Cardiac muscle cell (in vitro differentiated cells and primary cell): ENCODE measurements around the gene XXYLT1. TPM values are rescaled to one million over a fixed set of nuclear protein-coding genes. Genes with fewer than 3 reads are reported as not detected.
A peak's percentile ranks its signal among the peaks of the same experiment; 100 is the strongest.

Experiments
- DNase-seq, 2 donors: peaks; one replicate each; pipeline versions ENCODE4 v3.0.0 to v3.0.0-alpha.2; 2010 to 2017; ENCODE audit warnings: low read depth in 1 of 2, low spot score in 1 of 2
- H3K27ac ChIP-seq: fragments of 200-600 bp; sonication (generic); 2 replicates; pipeline ENCODE4 v1.5.1; 2016
- H3K27me3 ChIP-seq: fragments of 200-600 bp; sonication (generic); 2 replicates; pipeline ENCODE4 v1.6.0; 2016; ENCODE audit warnings: control low read depth
- H3K36me3 ChIP-seq: fragments of 200-600 bp; sonication (generic); 2 replicates; pipeline ENCODE4 v1.5.1; 2016; ENCODE audit warnings: control low read depth
- H3K4me1 ChIP-seq: fragments of 200-600 bp; sonication (generic); 2 replicates; pipeline ENCODE4 v1.8.1; 2017; ENCODE audit warnings: low read depth, mild to moderate bottlenecking, mixed run types
- H3K4me3 ChIP-seq: fragments of 200-600 bp; sonication (generic); 2 replicates; pipeline ENCODE4 v1.5.1; 2016; ENCODE audit warnings: mild to moderate bottlenecking
- H3K9me3 ChIP-seq: fragments of 200-600 bp; sonication (generic); 2 replicates; pipeline ENCODE4 v1.5.1; 2017; ENCODE audit warnings: low read depth, mild to moderate bottlenecking, control low read depth
- CTCF ChIP-seq: IDR thresholded peaks from 2 replicates; pipeline ENCODE4 v1.5.1; 2012; ENCODE audit warnings: low read depth, mild to moderate bottlenecking, low read length
- polyA plus RNA-seq: library from polyadenylated mRNA; unstranded; fragments of >200 nt; fragmentation: Nextera tagmentation; extraction: Ambion mirVana; gene quantifications from 2 replicates; pipeline ENCODE4 v1.2.1, GENCODE V29; 2016
- total RNA-seq: library from RNA; depleted of rRNA; stranded (reverse); fragments of >200 nt; gene quantifications from 2 replicates; pipeline ENCODE4 v1.2.3, GENCODE V29; 2016

Gene XXYLT1
- total RNA-seq (59.1 and 62.2 TPM in 2 replicates), polyA plus RNA-seq (52.5 and 62.3 TPM in 2 replicates)

DNA sequence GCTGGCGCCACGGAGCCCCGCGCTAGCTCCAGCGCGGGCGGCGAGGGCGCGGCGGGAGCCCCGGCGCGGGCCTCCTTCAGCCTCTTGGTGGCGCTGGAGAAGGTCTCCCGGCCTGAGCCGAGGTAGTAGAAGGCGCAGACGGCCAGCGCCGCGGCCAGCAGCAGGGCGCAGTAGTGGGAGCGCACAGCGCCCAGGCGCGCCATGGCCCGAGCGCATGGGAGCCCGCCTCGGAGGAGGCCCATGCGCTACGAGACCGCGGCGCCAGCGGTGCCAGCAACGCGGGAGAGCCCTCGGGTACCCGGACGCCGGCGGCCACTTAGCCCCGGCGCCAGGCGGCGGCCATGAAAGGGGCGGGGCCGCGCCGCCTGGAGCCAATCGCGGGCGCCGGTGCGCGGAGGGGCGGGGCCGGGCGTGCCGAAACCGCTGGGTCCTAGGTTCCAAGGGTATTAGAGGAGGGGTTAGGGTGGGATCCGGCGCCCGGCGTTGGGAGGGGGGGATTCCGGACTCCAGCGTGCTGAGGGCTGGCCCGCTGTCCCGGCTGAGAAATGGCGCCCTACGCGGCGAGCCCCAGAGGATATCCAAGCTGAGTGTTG lies at the start of gene XXYLT1:
XXYLT1 (minus strand) TSS at position 343 of the 593 bp plus-strand sequence; CDS start at position 242, 101 bp downstream.
- Histone ChIP-seq H3K36me3 (no peaks in the 10 kb centered on the region), H3K27me3 (no peaks in the 10 kb centered on the region), H3K9me3 (no peaks in the 10 kb centered on the region), H3K4me1 (peaks cover 20% of the 10 kb centered on the region), H3K27ac (peak within 1 kb of the TSS; percentile 87), H3K4me3 (peak within 1 kb of the TSS; percentile 68)
- peak; percentile 30 for TF ChIP-seq CTCF
- DNase-seq: peak; percentile 93 to 96

DNA sequence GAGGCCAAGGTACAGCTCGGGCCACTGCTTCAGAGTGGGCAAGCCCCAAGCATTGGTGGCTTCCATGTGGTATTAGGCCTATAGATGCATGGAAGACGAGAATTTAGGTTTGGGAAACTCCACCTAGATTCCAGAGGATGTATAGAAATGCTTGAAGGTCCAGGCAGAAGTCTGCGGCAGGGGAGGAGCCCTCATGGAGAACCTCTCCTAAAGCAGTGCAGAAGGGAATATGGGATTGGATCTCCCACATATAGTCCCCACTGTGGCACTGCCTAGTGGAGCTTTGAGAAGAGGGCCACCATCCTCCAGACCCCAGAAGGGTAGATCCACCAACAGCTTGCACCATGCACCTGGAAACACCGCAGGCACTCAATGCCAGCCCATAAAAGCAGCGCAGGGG lies 48.1 kb upstream of the XXYLT1 start:
- TF ChIP-seq CTCF: no peak
- H3K4me3 ChIP-seq: no peak overlapping the region
- no peaks in the 10 kb centered on the region for H3K27me3 ChIP-seq
- no peaks in the 10 kb centered on the region for H3K4me1 ChIP-seq
- H3K27ac ChIP-seq: no peak overlapping the region
- no peak for DNase-seq
- H3K36me3 ChIP-seq: peaks cover 5% of the 10 kb centered on the region
- H3K9me3 ChIP-seq: no peaks in the 10 kb centered on the region

- Histone ChIP-seq H3K4me3 (no peak overlapping the region), H3K27me3 (no peaks in the 10 kb centered on the region), H3K4me1 (no peaks in the 10 kb centered on the region), H3K27ac (no peak overlapping the region), H3K36me3 (no peaks in the 10 kb centered on the region), H3K9me3 (no peaks in the 10 kb centered on the region)
- DNase-seq: no peak
- no peak for TF ChIP-seq CTCF
Observed at GRCh38 chr3:195312714-195313113, 41.8 kb upstream of the XXYLT1 start.

DNA sequence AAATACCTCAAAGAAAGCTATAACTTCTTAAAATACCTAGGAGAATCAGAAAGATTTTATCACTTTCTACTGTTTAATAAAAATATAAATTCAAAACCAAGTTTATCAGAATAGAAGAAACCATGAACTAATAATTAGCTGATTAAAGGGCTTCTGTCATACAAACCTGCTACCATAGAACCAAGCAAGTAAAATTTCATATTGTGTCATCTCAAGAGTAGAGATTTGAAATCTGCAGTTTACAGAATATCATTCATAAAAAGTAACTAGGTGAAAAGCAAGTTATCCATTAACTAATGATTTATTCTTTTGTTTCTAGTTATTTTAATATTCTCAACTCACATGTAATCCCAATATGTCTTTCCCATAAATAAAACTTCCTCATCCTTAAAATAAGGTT lies 36.8 kb upstream of the XXYLT1 start:
- H3K36me3 ChIP-seq: no peaks in the 10 kb centered on the region
- no peak overlapping the region for H3K27ac ChIP-seq
- H3K9me3 ChIP-seq: no peaks in the 10 kb centered on the region
- no peak for TF ChIP-seq CTCF
- no peak overlapping the region for H3K4me3 ChIP-seq
- no peak for DNase-seq
- H3K4me1 ChIP-seq: no peaks in the 10 kb centered on the region
- H3K27me3 ChIP-seq: no peaks in the 10 kb centered on the region

GRCh38 chr3:195306369-195306768 lies 35.4 kb upstream of the XXYLT1 start:
- no peak overlapping the region for H3K27ac ChIP-seq
- H3K4me3 ChIP-seq: no peak overlapping the region
- no peak for TF ChIP-seq CTCF
- no peaks in the 10 kb centered on the region for H3K9me3 ChIP-seq
- H3K27me3 ChIP-seq: no peaks in the 10 kb centered on the region
- H3K4me1 ChIP-seq: no peaks in the 10 kb centered on the region
- peaks cover 6% of the 10 kb centered on the region for H3K36me3 ChIP-seq
- DNase-seq: no peak

DNA sequence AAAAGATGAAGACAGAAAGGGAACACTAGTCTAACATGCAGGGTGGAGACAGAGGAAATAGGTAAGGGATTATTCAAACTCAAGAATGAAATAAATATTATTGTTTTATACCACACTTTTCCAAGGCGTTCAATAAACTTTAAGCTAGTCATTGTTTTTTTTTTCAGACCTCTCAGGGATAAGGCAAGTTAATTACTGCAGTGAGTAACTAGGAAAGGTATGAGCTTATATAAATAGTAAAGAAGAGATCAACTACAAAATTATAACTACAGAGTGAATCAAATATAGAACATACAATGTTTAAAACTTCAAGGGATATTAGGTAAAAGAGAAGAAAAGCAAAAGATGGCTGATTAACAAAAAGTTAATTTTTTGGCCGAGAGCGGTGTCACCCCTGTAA lies 31.5 kb upstream of the XXYLT1 start:
- DNase-seq: no peak

More for the DNA sequence above, 31.5 kb upstream of the XXYLT1 start:
- no peak for TF ChIP-seq CTCF
- H3K27ac ChIP-seq: no peak overlapping the region
- H3K27me3 ChIP-seq: no peaks in the 10 kb centered on the region
- H3K4me3 ChIP-seq: no peak overlapping the region
- H3K4me1 ChIP-seq: no peaks in the 10 kb centered on the region
- H3K9me3 ChIP-seq: no peaks in the 10 kb centered on the region
- peaks cover 12% of the 10 kb centered on the region for H3K36me3 ChIP-seq
